Left lung (tissue), 14 donors: ENCODE data around the gene SOCS3. TPM values are rescaled to one million over a fixed set of nuclear protein-coding genes. Genes with fewer than 3 reads are reported as not detected.
A peak's percentile ranks its signal among the peaks of the same experiment; 100 is the strongest.

Source experiments
- ATAC-seq: fragments of 200-7000 bp; cut with Tn5 transposase; one replicate; pipeline ENCODE4 v1.9.1; 2020; ENCODE audit warnings: moderate library complexity
- DNase-seq, 4 donors: peaks; one replicate each; pipeline ENCODE4 v3.0.0-alpha.2; 2013 to 2020
- H3K27ac ChIP-seq, 2 donors: fragments of 200-600 bp; sonication (generic) in 1 of 2; one replicate each; pipeline versions ENCODE4 v1.5.0 to v1.8.0; 2020 to 2021
- H3K27me3 ChIP-seq, 2 donors: fragments of 200-600 bp; sonication (generic) in 1 of 2; one replicate each; pipeline versions ENCODE4 v1.5.0 to v1.8.0; 2020 to 2021
- H3K36me3 ChIP-seq, 2 donors: fragments of 200-600 bp; sonication (generic) in 1 of 2; one replicate each; pipeline versions ENCODE4 v1.5.0 to v1.8.0; 2020 to 2021
- H3K4me1 ChIP-seq, 2 donors: fragments of 200-600 bp; one replicate each; pipeline ENCODE4 v1.8.0; 2021
- H3K4me3 ChIP-seq, 2 donors: fragments of 200-600 bp; sonication (generic) in 1 of 2; one replicate each; pipeline versions ENCODE4 v1.5.0 to v1.8.0; 2020 to 2021; ENCODE audit warnings: mild to moderate bottlenecking in 1 of 2
- H3K9me3 ChIP-seq, 2 donors: fragments of 200-600 bp; sonication (generic) in 1 of 2; one replicate each; pipeline versions ENCODE4 v1.5.0 to v1.8.0; 2020 to 2021
- CTCF ChIP-seq, 2 donors: fragments of 200-600 bp; sonication (generic) in 1 of 2; IDR thresholded peaks; one replicate each; pipeline versions ENCODE4 v1.5.0 to v1.8.0; 2021; ENCODE audit warnings: antibody characterized with exemption in 2 of 2
- intact Hi-C, 2 donors: fragments of 100-400 bp; cut with DNase I; formaldehyde crosslinking; loops; one replicate each; pipeline versions ENCODE4 v1.11.2 to v1.14.2; 2022
- long read RNA-seq, 12 donors: library from polyadenylated mRNA in 2 of 12; unstranded in 2 of 12; transcript quantifications; one replicate each; pipeline ENCODE4 v2.0.0 and lab custom pipeline, GENCODE V29; 2019 to 2026
- polyA plus RNA-seq, 6 donors: library from polyadenylated mRNA; unstranded; fragments of 120-200 nt; gene quantifications; one replicate each; pipeline ENCODE4 v1.2.1, GENCODE V29; 2013; ENCODE audit not compliant: insufficient read length in 6 of 6
- total RNA-seq, 2 donors: library from RNA; stranded (reverse); fragmentation: NEBNext Ultra II Directional; extraction: Animal tissue kit (Norgen Biotek cat#: 25700); gene quantifications; one replicate each; pipeline ENCODE4 v1.2.1, GENCODE V29; 2021
- donor health status: DM: no; HTN: yes; CAD: no.
- donor health status: DM: no; HTN: no; CAD: no.

The SOCS3 gene, protein sequence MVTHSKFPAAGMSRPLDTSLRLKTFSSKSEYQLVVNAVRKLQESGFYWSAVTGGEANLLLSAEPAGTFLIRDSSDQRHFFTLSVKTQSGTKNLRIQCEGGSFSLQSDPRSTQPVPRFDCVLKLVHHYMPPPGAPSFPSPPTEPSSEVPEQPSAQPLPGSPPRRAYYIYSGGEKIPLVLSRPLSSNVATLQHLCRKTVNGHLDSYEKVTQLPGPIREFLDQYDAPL
- total RNA-seq (100 to 1,000 TPM in 1 of 2 donors, 10 to 100 TPM in 1; 60.7 to 110 TPM), polyA plus RNA-seq (100 to 1,000 TPM in 1 of 6 donors, 10 to 100 TPM in 4, 1 to 10 TPM in 1; 4.7 to 118 (median 24.2) TPM)
- long read RNA-seq, donor 1, transcript SOCS3-201 (2 exons, 2,734 nt), result major isoform, 20 of 20 reads
- long read RNA-seq, donor 1, partial matches to known transcripts, result 0 of 20 reads
- long read RNA-seq, donor 1, other reads (novel, unspliced or antisense), result 0 of 20 reads
- long read RNA-seq, donor 2, transcript SOCS3-201 (2 exons, 2,734 nt), result major isoform, 27 of 65 reads
- long read RNA-seq, donor 2, partial matches to known transcripts, result 38 of 65 reads
- long read RNA-seq, donor 2, other reads (novel, unspliced or antisense), result 0 of 65 reads
- long read RNA-seq, donor 3, transcript SOCS3-201 (2 exons, 2,734 nt), result major isoform, 13 of 13 reads
- long read RNA-seq, donor 3, partial matches to known transcripts, result 0 of 13 reads
- long read RNA-seq, donor 3, other reads (novel, unspliced or antisense), result 0 of 13 reads
- long read RNA-seq, donor 4, transcript SOCS3-201 (2 exons, 2,734 nt), result major isoform, 7 of 13 reads
- long read RNA-seq, donor 4, partial matches to known transcripts, result 0 of 13 reads
- long read RNA-seq, donor 4, other reads (novel, unspliced or antisense), result 6 of 13 reads
- long read RNA-seq, donor 5, transcript SOCS3-201 (2 exons, 2,734 nt), result major isoform, 17 of 17 reads
- long read RNA-seq, donor 5, partial matches to known transcripts, result 0 of 17 reads
- long read RNA-seq, donor 5, other reads (novel, unspliced or antisense), result 0 of 17 reads
- long read RNA-seq, donor 6, transcript SOCS3-201 (2 exons, 2,734 nt), result major isoform, 42 of 42 reads
- long read RNA-seq, donor 6, partial matches to known transcripts, result 0 of 42 reads
- long read RNA-seq, donor 6, other reads (novel, unspliced or antisense), result 0 of 42 reads
- long read RNA-seq, donor 7, partial matches to known transcripts, result 0 of 1 reads
- long read RNA-seq, donor 7, other reads (novel, unspliced or antisense), result 0 of 1 reads
- long read RNA-seq, donor 8, transcript SOCS3-201 (2 exons, 2,734 nt), result major isoform, 13 of 13 reads
- long read RNA-seq, donor 8, partial matches to known transcripts, result 0 of 13 reads
- long read RNA-seq, donor 8, other reads (novel, unspliced or antisense), result 0 of 13 reads
- long read RNA-seq, donor 9, result 0 reads
- long read RNA-seq, donor 10, partial matches to known transcripts, result 0 of 6 reads
- long read RNA-seq, donor 10, other reads (novel, unspliced or antisense), result 4 of 6 reads
- long read RNA-seq, donor 11, result 0 reads
- long read RNA-seq, donor 12, transcript SOCS3-201 (2 exons, 2,734 nt), result major isoform, 9 of 9 reads
- long read RNA-seq, donor 12, partial matches to known transcripts, result 0 of 9 reads
- long read RNA-seq, donor 12, other reads (novel, unspliced or antisense), result 0 of 9 reads

DNA sequence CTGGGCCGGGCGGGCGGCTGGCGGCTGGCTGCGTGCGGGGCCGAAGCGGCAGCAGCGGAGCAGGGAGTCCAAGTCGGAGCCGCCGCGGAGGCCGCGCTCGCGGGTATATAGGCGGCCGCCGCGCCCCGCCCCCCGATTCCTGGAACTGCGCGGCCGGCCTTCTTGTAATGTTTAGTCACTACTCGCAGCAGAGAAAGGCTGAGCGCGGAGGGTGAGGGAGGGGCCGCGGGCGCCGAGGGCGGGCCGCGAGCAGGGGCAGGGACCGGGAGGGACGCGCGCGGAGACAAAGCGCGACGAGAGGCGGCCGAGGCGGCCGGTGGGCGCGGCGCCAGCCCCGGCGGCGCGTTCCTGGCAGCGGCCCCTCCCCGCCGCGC is at the start of gene SOCS3:
SOCS3 (minus strand) TSS at position 81 of the 374 bp plus-strand sequence. CDS start 982 bp downstream, outside the sequence.
- peaks cover 30 to 60% of the 10 kb centered on the region in 2 donors for H3K4me1 ChIP-seq
- intact Hi-C loops, result loop anchor here in 1 of 2 donors (5.0 kb wide), 1 partner anchor 62 kb away; no protein-coding TSS in a partner anchor

GRCh38 chr17:78409191-78409928 is 49.5 kb upstream of the SOCS3 start:
- peaks cover 38 to 87% of the 10 kb centered on the region in 2 donors for H3K4me1 ChIP-seq
- H3K27me3 ChIP-seq, result no peaks in the 10 kb centered on the region
- no peak overlapping the region for H3K4me3 ChIP-seq
- intact Hi-C loops, result no loop called here
- ATAC-seq (peak; percentile 59), DNase-seq (peak in 2 of 4 donors; percentile 83 to 85)
- TF ChIP-seq CTCF (IDR thresholded peaks at IDR 0.05), result no peak
- no peaks in the 10 kb centered on the region for H3K9me3 ChIP-seq
- H3K36me3 ChIP-seq, result peaks cover 0 to 59% of the 10 kb centered on the region in 2 donors
- H3K27ac ChIP-seq, result peak overlapping the region in 1 of 2 donors; percentile 57

More for the DNA sequence above, at the start of gene SOCS3:
- ATAC-seq (peak; percentile 73), DNase-seq (peak; percentile 94 to 100 (median 98))
- no peak for TF ChIP-seq CTCF (IDR thresholded peaks at IDR 0.05)
- Histone ChIP-seq H3K27me3 (no peaks in the 10 kb centered on the region), H3K27ac (peak within 1 kb of the TSS; percentile 95 to 98), H3K9me3 (no peaks in the 10 kb centered on the region), H3K4me3 (peak within 1 kb of the TSS; percentile 92 to 96), H3K36me3 (peaks cover 0 to 42% of the 10 kb centered on the region in 2 donors)

GRCh38 chr17:78408476-78409050 is 48.7 kb upstream of the SOCS3 start:
- DNase-seq (no peak), ATAC-seq (no peak)
- Histone ChIP-seq H3K4me1 (peaks cover 30 to 79% of the 10 kb centered on the region in 2 donors), H3K27ac (peak overlapping the region in 1 of 2 donors; percentile 57), H3K9me3 (no peaks in the 10 kb centered on the region), H3K4me3 (no peak overlapping the region), H3K36me3 (peaks cover 0 to 67% of the 10 kb centered on the region in 2 donors), H3K27me3 (no peaks in the 10 kb centered on the region)
- TF ChIP-seq CTCF (IDR thresholded peaks at IDR 0.05), result no peak
- intact Hi-C loops, result no loop called here
